Peyer's patch (tissue), 4 donors: ENCODE results near the gene FAM131A. TPM values are rescaled to one million over a fixed set of nuclear protein-coding genes. Genes with fewer than 3 reads are reported as not detected.
A peak's percentile ranks its signal among the peaks of the same experiment; 100 is the strongest.

ENCODE experiments used
- DNase-seq, 3 donors: peaks; one replicate each; pipeline ENCODE4 v3.0.0-alpha.2; 2017 to 2019
- H3K27ac ChIP-seq, 4 donors: fragments of 200-600 bp; sonication (generic); one replicate each; pipeline ENCODE4 v1.5.1; 2016 to 2019
- H3K27me3 ChIP-seq, 2 donors: fragments of 200-600 bp; sonication (generic); one replicate each; pipeline ENCODE4 v1.5.1; 2019
- H3K36me3 ChIP-seq, 3 donors: fragments of 200-600 bp; sonication (generic); one replicate each; pipeline ENCODE4 v1.5.1; 2016 to 2019
- H3K4me1 ChIP-seq, 4 donors: fragments of 200-600 bp; sonication (generic); one replicate each; pipeline ENCODE4 v1.5.1; 2016 to 2019
- H3K4me3 ChIP-seq, 4 donors: fragments of 200-600 bp; sonication (generic); 1 replicate in 3 of 4; 2 replicates in 1 of 4; pipeline ENCODE4 v1.5.1; 2016 to 2019; ENCODE audit warnings: mild to moderate bottlenecking in 1 of 4
- H3K9me3 ChIP-seq, 4 donors: fragments of 200-600 bp; sonication (generic); one replicate each; pipeline ENCODE4 v1.5.1; 2016 to 2019; ENCODE audit warnings: mild to moderate bottlenecking in 1 of 4
- CTCF ChIP-seq, 6 experiments: fragments of 450-650 bp in 4 of 6; fragments of 200-600 bp in 2 of 6; sonication (generic) in 1 of 6; IDR thresholded peaks; one replicate each; pipeline ENCODE4 v1.5.1; 2017 to 2019; ENCODE audit warnings: antibody characterized with exemption in 6 of 6, mild to moderate bottlenecking in 3 of 6, moderate library complexity in 1 of 6
- POLR2A ChIP-seq, 2 donors: fragments of 450-650 bp; IDR thresholded peaks; one replicate each; pipeline ENCODE4 v1.5.1; 2017; ENCODE audit warnings: antibody characterized with exemption in 2 of 2, mild to moderate bottlenecking in 2 of 2, moderate library complexity in 2 of 2
- total RNA-seq, 4 donors: library from RNA; depleted of rRNA; stranded (reverse); fragments of >200 nt; gene quantifications; one replicate each; pipeline ENCODE4 v1.1.0, GENCODE V29; 2016

FAM131A gene
- total RNA-seq, 4 donors from 2014 or later: 5.8 to 47.9 (median 19.6) TPM

DNA sequence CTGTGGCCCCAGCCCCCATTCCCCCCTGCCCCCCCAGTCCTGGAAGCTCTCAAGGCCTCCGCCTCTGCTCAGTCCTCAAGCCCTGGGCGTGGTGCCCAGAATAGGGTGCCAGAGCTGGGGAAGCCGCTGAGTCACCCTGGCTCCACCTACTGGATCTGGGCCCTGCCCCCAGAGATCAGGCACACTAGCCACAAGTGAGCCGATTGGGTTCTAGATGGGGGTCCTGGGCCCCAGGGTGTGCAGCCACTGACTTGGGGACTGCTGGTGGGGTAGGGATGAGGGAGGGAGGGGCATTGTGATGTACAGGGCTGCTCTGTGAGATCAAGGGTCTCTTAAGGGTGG lies 17.3 kb upstream of the FAM131A start:
- H3K4me3 ChIP-seq: peak overlapping the region in 1 of 4 donors; percentile 23
- peaks cover 0 to 56% (median 0%) of the 10 kb centered on the region in 3 donors for H3K36me3 ChIP-seq
- no peaks in the 10 kb centered on the region for H3K9me3 ChIP-seq
- peaks cover 0 to 51% (median 7%) of the 10 kb centered on the region in 4 donors for H3K4me1 ChIP-seq
- DNase-seq: peak; percentile 57 to 94 (median 92)
- TF ChIP-seq POLR2A (IDR thresholded peaks at IDR 0.05) (no peak), CTCF (IDR thresholded peaks at IDR 0.05) (no peak)
- H3K27me3 ChIP-seq: no peaks in the 10 kb centered on the region
- H3K27ac ChIP-seq: peak overlapping the region; percentile 55 to 85 (median 74)

DNA sequence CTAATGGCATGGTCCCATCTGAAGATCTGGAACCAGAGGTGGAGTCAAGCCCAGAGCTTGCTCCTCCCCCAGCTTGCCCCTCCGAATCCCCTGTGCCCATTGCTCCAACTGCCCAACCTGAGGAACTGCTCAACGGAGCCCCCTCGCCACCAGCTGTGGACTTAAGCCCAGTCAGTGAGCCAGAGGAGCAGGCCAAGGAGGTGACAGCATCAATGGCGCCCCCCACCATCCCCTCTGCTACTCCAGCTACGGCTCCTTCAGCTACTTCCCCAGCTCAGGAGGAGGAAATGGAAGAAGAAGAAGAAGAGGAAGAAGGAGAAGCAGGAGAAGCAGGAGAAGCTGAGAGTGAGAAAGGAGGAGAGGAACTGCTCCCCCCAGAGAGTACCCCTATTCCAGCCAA lies 15.7 kb upstream of the FAM131A start:
- H3K9me3 ChIP-seq: no peaks in the 10 kb centered on the region
- no peak for TF ChIP-seq POLR2A (IDR thresholded peaks at IDR 0.05)
- TF ChIP-seq CTCF (IDR thresholded peaks at IDR 0.05): no peak
- peaks cover 0 to 72% (median 0%) of the 10 kb centered on the region in 3 donors for H3K36me3 ChIP-seq
- H3K4me1 ChIP-seq: peaks cover 0 to 39% (median 4%) of the 10 kb centered on the region in 4 donors
- H3K27ac ChIP-seq: no peak overlapping the region
- H3K4me3 ChIP-seq: no peak overlapping the region
- H3K27me3 ChIP-seq: no peaks in the 10 kb centered on the region
- DNase-seq: no peak

- TF ChIP-seq CTCF (IDR thresholded peaks at IDR 0.05): no peak
- H3K27me3 ChIP-seq: no peaks in the 10 kb centered on the region
- H3K36me3 ChIP-seq: peaks cover 0 to 78% (median 0%) of the 10 kb centered on the region in 3 donors
- DNase-seq: no peak
- H3K27ac ChIP-seq: no peak overlapping the region
- H3K4me1 ChIP-seq: peaks cover 0 to 26% (median 4%) of the 10 kb centered on the region in 4 donors
- H3K9me3 ChIP-seq: no peaks in the 10 kb centered on the region
- H3K4me3 ChIP-seq: no peak overlapping the region
Measured at GRCh38 chr3:184322731-184323487, 14.5 kb upstream of the FAM131A start.

- DNase-seq: no peak
- no peak overlapping the region for H3K27ac ChIP-seq
- peaks cover 0 to 86% (median 3%) of the 10 kb centered on the region in 3 donors for H3K36me3 ChIP-seq
- H3K9me3 ChIP-seq: no peaks in the 10 kb centered on the region
- H3K4me3 ChIP-seq: no peak overlapping the region
- peaks cover 0 to 20% (median 4%) of the 10 kb centered on the region in 4 donors for H3K4me1 ChIP-seq
- H3K27me3 ChIP-seq: no peaks in the 10 kb centered on the region
- TF ChIP-seq POLR2A (IDR thresholded peaks at IDR 0.05): no peak
- no peak for TF ChIP-seq CTCF (IDR thresholded peaks at IDR 0.05)
Measured at GRCh38 chr3:184323696-184324095, 13.7 kb upstream of the FAM131A start.

DNA sequence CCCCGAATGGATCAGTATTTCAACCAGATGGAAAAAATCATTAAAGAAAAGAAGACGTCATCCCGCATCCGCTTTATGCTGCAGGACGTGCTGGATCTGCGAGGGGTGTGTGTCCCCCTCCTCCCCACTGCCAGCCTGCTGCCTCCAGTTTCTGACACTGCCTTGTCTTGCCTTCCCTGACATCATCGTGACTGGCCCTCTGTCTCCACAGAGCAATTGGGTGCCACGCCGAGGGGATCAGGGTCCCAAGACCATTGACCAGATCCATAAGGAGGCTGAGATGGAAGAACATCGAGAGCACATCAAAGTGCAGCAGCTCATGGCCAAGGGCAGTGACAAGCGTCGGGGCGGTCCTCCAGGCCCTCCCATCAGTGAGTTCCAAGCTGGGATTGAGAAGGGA lies 12.1 kb upstream of the FAM131A start:
- H3K36me3 ChIP-seq: peaks cover 0 to 100% (median 4%) of the 10 kb centered on the region in 3 donors
- H3K4me3 ChIP-seq: no peak overlapping the region
- no peaks in the 10 kb centered on the region for H3K27me3 ChIP-seq
- DNase-seq: no peak
- TF ChIP-seq POLR2A (IDR thresholded peaks at IDR 0.05) (no peak), CTCF (IDR thresholded peaks at IDR 0.05) (no peak)
- peaks cover 0 to 4% (median 2%) of the 10 kb centered on the region in 4 donors for H3K4me1 ChIP-seq
- no peak overlapping the region for H3K27ac ChIP-seq
- no peaks in the 10 kb centered on the region for H3K9me3 ChIP-seq
